Stomach (tissue), 4 donors: Measurements from ENCODE around the gene HDHD3.

Experiments
- CTCF ChIP-seq, 7 experiments: fragments of 450-650 bp in 4 of 7; fragments of 200-600 bp in 3 of 7; sonication (generic) in 3 of 7; IDR thresholded peaks; one replicate each; pipeline ENCODE4 v1.5.1; 2016 to 2019; ENCODE audit warnings: antibody characterized with exemption in 7 of 7, control low read depth in 2 of 7, mild to moderate bottlenecking in 1 of 7
- POLR2A ChIP-seq, 4 donors: fragments of 450-650 bp; IDR thresholded peaks; one replicate each; pipeline ENCODE4 v1.6.1; 2016; ENCODE audit warnings: antibody characterized with exemption in 4 of 4, control low read depth in 2 of 4, mild to moderate bottlenecking in 1 of 4, moderate library complexity in 1 of 4
- POLR2AphosphoS5 ChIP-seq, 3 donors: sonication (generic); formaldehyde crosslinking; IDR thresholded peaks; one replicate each; pipeline ENCODE4 v1.6.1; 2016; ENCODE audit warnings: antibody characterized with exemption in 3 of 3

DNA sequence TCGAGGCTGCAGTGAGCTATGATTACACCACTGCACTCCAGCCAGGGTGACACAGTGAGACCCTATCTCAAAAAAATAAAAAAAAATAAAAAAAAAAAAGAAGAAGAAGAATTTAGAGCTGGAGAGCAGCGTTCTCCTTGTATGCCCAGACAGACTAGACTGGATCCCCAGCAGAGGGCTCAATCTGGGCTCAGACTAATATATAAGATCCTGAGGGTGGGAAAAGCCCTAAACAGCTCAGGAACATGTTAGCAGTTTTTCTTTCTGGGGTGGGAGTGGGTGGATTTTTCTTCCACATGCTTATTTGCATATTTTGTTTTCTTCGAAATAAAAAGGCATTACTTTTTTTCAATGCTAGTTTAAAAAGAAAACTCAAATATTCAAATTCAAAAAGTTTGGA lies 28.3 kb downstream of the HDHD3 start:
- no peak for TF ChIP-seq CTCF (IDR thresholded peaks at IDR 0.05)
- TF ChIP-seq POLR2AphosphoS5 (IDR thresholded peaks at IDR 0.05), result no peak
- TF ChIP-seq POLR2A (IDR thresholded peaks at IDR 0.05), result no peak
